ENCODE results near the gene TPK1.

The TPK1 gene

GRCh38 chr7:144484445-144484844 lies 351.4 kb downstream of the TPK1 start:
- no peaks in the 10 kb centered on the region for H3K36me3 ChIP-seq (ENCODE audit: control insufficient read depth in 1 of 2, insufficient read depth in 2 of 2, low read depth in 1 of 2, low read length in 2 of 2)
- no peaks in the 10 kb centered on the region for H3K79me1 ChIP-seq (replicated peaks; ENCODE audit: low read length, poor library complexity, severe bottlenecking)
- H3K4me1 ChIP-seq (ENCODE audit: control insufficient read depth, insufficient read depth, low read depth, low read length) = no peaks in the 10 kb centered on the region
- no peak overlapping the region for H3K27ac ChIP-seq (ENCODE audit: low read length, poor library complexity, severe bottlenecking)
- H2BK5ac ChIP-seq (ENCODE audit: low read depth, low read length, poor library complexity, severe bottlenecking) = no peak overlapping the region
- no peak overlapping the region for H2AK5ac ChIP-seq (ENCODE audit: low read length, severe bottlenecking)
- H3K23ac ChIP-seq (ENCODE audit: low read length in 2 of 2) = no peak overlapping the region
- H2BK15ac ChIP-seq (ENCODE audit: low read depth, poor library complexity, severe bottlenecking) = no peak overlapping the region
- H3K14ac ChIP-seq (ENCODE audit: low read length in 2 of 2) = no peak overlapping the region
- H2BK120ac ChIP-seq (ENCODE audit: low read depth, low read length) = no peak overlapping the region
- no peak overlapping the region for H4K91ac ChIP-seq (ENCODE audit: low read length)
- 80% methylated on average over 1 of the region's 2 CpGs for WGBS
- DNase-seq = no peak
- no peak overlapping the region for H2BK12ac ChIP-seq (ENCODE audit: low read length in 2 of 2)
- H3K9me3 ChIP-seq (ENCODE audit: control insufficient read depth, low read length) = no peaks in the 10 kb centered on the region
- H3K4ac ChIP-seq (ENCODE audit: low read depth in 1 of 2, low read length in 2 of 2) = no peak overlapping the region
- H4K8ac ChIP-seq (ENCODE audit: low read length) = no peak overlapping the region
- no peak overlapping the region for H3K4me2 ChIP-seq (ENCODE audit: low read length, poor library complexity, severe bottlenecking)
- H2AFZ ChIP-seq (ENCODE audit: low read depth, low read length) = no peak overlapping the region
- no peaks in the 10 kb centered on the region for H3K27me3 ChIP-seq (ENCODE audit: control insufficient read depth in 1 of 2, insufficient read depth in 1 of 2, low read length in 2 of 2)
- H3K18ac ChIP-seq (ENCODE audit: low read depth in 1 of 2, low read length in 2 of 2) = no peak overlapping the region
- no peak overlapping the region for H3K9ac ChIP-seq (ENCODE audit: low read length)
- H3K4me3 ChIP-seq (ENCODE audit: insufficient read depth in 1 of 2, low read depth in 1 of 2, low read length in 2 of 2) = no peak overlapping the region

- H2AFZ ChIP-seq (ENCODE audit: low read depth, low read length) = no peak overlapping the region
- no peak overlapping the region for H3K18ac ChIP-seq (ENCODE audit: low read depth in 1 of 2, low read length in 2 of 2)
- H2BK12ac ChIP-seq (ENCODE audit: low read length in 2 of 2) = no peak overlapping the region
- no peaks in the 10 kb centered on the region for H3K9me3 ChIP-seq (ENCODE audit: control insufficient read depth, low read length)
- no peak overlapping the region for H3K27ac ChIP-seq (ENCODE audit: low read length, poor library complexity, severe bottlenecking)
- H3K4me3 ChIP-seq (ENCODE audit: insufficient read depth in 1 of 2, low read depth in 1 of 2, low read length in 2 of 2) = no peak overlapping the region
- DNase-seq = no peak
- no peak overlapping the region for H2BK120ac ChIP-seq (ENCODE audit: low read depth, low read length)
- H3K4me2 ChIP-seq (ENCODE audit: low read length, poor library complexity, severe bottlenecking) = no peak overlapping the region
- no peaks in the 10 kb centered on the region for H3K79me1 ChIP-seq (replicated peaks; ENCODE audit: low read length, poor library complexity, severe bottlenecking)
- no peak overlapping the region for H4K8ac ChIP-seq (ENCODE audit: low read length)
- no peak overlapping the region for H4K91ac ChIP-seq (ENCODE audit: low read length)
- H3K36me3 ChIP-seq (ENCODE audit: control insufficient read depth in 1 of 2, insufficient read depth in 2 of 2, low read depth in 1 of 2, low read length in 2 of 2) = no peaks in the 10 kb centered on the region
- H2BK15ac ChIP-seq (ENCODE audit: low read depth, poor library complexity, severe bottlenecking) = no peak overlapping the region
- H2BK5ac ChIP-seq (ENCODE audit: low read depth, low read length, poor library complexity, severe bottlenecking) = no peak overlapping the region
- no peaks in the 10 kb centered on the region for H3K27me3 ChIP-seq (ENCODE audit: control insufficient read depth in 1 of 2, insufficient read depth in 1 of 2, low read length in 2 of 2)
- H2AK5ac ChIP-seq (ENCODE audit: low read length, severe bottlenecking) = no peak overlapping the region
- H3K9ac ChIP-seq (ENCODE audit: low read length) = no peak overlapping the region
- no peak overlapping the region for H3K4ac ChIP-seq (ENCODE audit: low read depth in 1 of 2, low read length in 2 of 2)
- no peak overlapping the region for H3K23ac ChIP-seq (ENCODE audit: low read length in 2 of 2)
- H3K4me1 ChIP-seq (ENCODE audit: control insufficient read depth, insufficient read depth, low read depth, low read length) = no peaks in the 10 kb centered on the region
- 62% methylated on average over 1 of the region's 1 CpG for WGBS
- no peak overlapping the region for H3K14ac ChIP-seq (ENCODE audit: low read length in 2 of 2)
These were observed 352.7 kb downstream of the TPK1 start for GRCh38 chr7:144483189-144483588.

GRCh38 chr7:144481833-144482232 lies 354.0 kb downstream of the TPK1 start:
- no peaks in the 10 kb centered on the region for H3K4me1 ChIP-seq (ENCODE audit: control insufficient read depth, insufficient read depth, low read depth, low read length)
- H3K9ac ChIP-seq (ENCODE audit: low read length) = no peak overlapping the region
- H3K36me3 ChIP-seq (ENCODE audit: control insufficient read depth in 1 of 2, insufficient read depth in 2 of 2, low read depth in 1 of 2, low read length in 2 of 2) = no peaks in the 10 kb centered on the region
- no peak overlapping the region for H2BK15ac ChIP-seq (ENCODE audit: low read depth, poor library complexity, severe bottlenecking)
- no peak overlapping the region for H3K4ac ChIP-seq (ENCODE audit: low read depth in 1 of 2, low read length in 2 of 2)
- no peak overlapping the region for H3K18ac ChIP-seq (ENCODE audit: low read depth in 1 of 2, low read length in 2 of 2)
- no CpG with 5 or more reads among the region's 3 CpGs for WGBS
- H3K27me3 ChIP-seq (ENCODE audit: control insufficient read depth in 1 of 2, insufficient read depth in 1 of 2, low read length in 2 of 2) = no peaks in the 10 kb centered on the region
- H2BK5ac ChIP-seq (ENCODE audit: low read depth, low read length, poor library complexity, severe bottlenecking) = no peak overlapping the region
- DNase-seq = no peak
- H3K4me2 ChIP-seq (ENCODE audit: low read length, poor library complexity, severe bottlenecking) = no peak overlapping the region
- H3K23ac ChIP-seq (ENCODE audit: low read length in 2 of 2) = no peak overlapping the region
- no peak overlapping the region for H4K8ac ChIP-seq (ENCODE audit: low read length)
- H2BK120ac ChIP-seq (ENCODE audit: low read depth, low read length) = no peak overlapping the region
- no peaks in the 10 kb centered on the region for H3K9me3 ChIP-seq (ENCODE audit: control insufficient read depth, low read length)
- H2AFZ ChIP-seq (ENCODE audit: low read depth, low read length) = no peak overlapping the region
- no peak overlapping the region for H2BK12ac ChIP-seq (ENCODE audit: low read length in 2 of 2)
- H2AK5ac ChIP-seq (ENCODE audit: low read length, severe bottlenecking) = no peak overlapping the region
- H3K79me1 ChIP-seq (replicated peaks; ENCODE audit: low read length, poor library complexity, severe bottlenecking) = no peaks in the 10 kb centered on the region
- no peak overlapping the region for H3K4me3 ChIP-seq (ENCODE audit: insufficient read depth in 1 of 2, low read depth in 1 of 2, low read length in 2 of 2)
- no peak overlapping the region for H4K91ac ChIP-seq (ENCODE audit: low read length)
- no peak overlapping the region for H3K27ac ChIP-seq (ENCODE audit: low read length, poor library complexity, severe bottlenecking)
- H3K14ac ChIP-seq (ENCODE audit: low read length in 2 of 2) = no peak overlapping the region

GRCh38 chr7:144477348-144477747 lies 358.5 kb downstream of the TPK1 start:
- Histone ChIP-seq H3K4ac (ENCODE audit: low read depth in 1 of 2, low read length in 2 of 2) (no peak overlapping the region), H3K4me2 (ENCODE audit: low read length, poor library complexity, severe bottlenecking) (no peak overlapping the region), H2AK5ac (ENCODE audit: low read length, severe bottlenecking) (no peak overlapping the region), H3K79me1 (replicated peaks; ENCODE audit: low read length, poor library complexity, severe bottlenecking) (no peaks in the 10 kb centered on the region), H3K14ac (ENCODE audit: low read length in 2 of 2) (no peak overlapping the region), H2BK12ac (ENCODE audit: low read length in 2 of 2) (no peak overlapping the region), H2BK120ac (ENCODE audit: low read depth, low read length) (no peak overlapping the region), H4K8ac (ENCODE audit: low read length) (no peak overlapping the region), H2BK5ac (ENCODE audit: low read depth, low read length, poor library complexity, severe bottlenecking) (no peak overlapping the region), H4K91ac (ENCODE audit: low read length) (no peak overlapping the region), H3K4me3 (ENCODE audit: insufficient read depth in 1 of 2, low read depth in 1 of 2, low read length in 2 of 2) (no peak overlapping the region), H2BK15ac (ENCODE audit: low read depth, poor library complexity, severe bottlenecking) (no peak overlapping the region), H3K36me3 (ENCODE audit: control insufficient read depth in 1 of 2, insufficient read depth in 2 of 2, low read depth in 1 of 2, low read length in 2 of 2) (no peaks in the 10 kb centered on the region), H3K27ac (ENCODE audit: low read length, poor library complexity, severe bottlenecking) (no peak overlapping the region), H3K4me1 (ENCODE audit: control insufficient read depth, insufficient read depth, low read depth, low read length) (peaks cover 1% of the 10 kb centered on the region), H3K18ac (ENCODE audit: low read depth in 1 of 2, low read length in 2 of 2) (no peak overlapping the region), H2AFZ (ENCODE audit: low read depth, low read length) (no peak overlapping the region), H3K23ac (ENCODE audit: low read length in 2 of 2) (no peak overlapping the region), H3K9me3 (ENCODE audit: control insufficient read depth, low read length) (no peaks in the 10 kb centered on the region), H3K27me3 (ENCODE audit: control insufficient read depth in 1 of 2, insufficient read depth in 1 of 2, low read length in 2 of 2) (no peaks in the 10 kb centered on the region), H3K9ac (ENCODE audit: low read length) (no peak overlapping the region)
- DNase-seq = no peak
- WGBS = no CpG with 5 or more reads among the region's 1 CpG

Data from mesenchymal stem cell (in vitro differentiated cells and primary cell).